SK-N-SH treated with all-trans-retinoic acid at 6 μM for 48 hours (cell line): ENCODE data around the gene ACO1.

Experiments
- ISL1 ChIP-seq: fragments of 250-450 bp; sonication (Bioruptor Pico); IDR thresholded peaks from 2 replicates; pipeline ENCODE4 v2.1.2; 2022; ENCODE audit warnings: mild to moderate bottlenecking, moderate library complexity
- ZNF565 ChIP-seq: fragments of 450-650 bp; formaldehyde crosslinking; conservative IDR thresholded peaks from 2 replicates; pipeline ENCODE4 v1.5.0; 2020; ENCODE audit warnings: low read depth, mild to moderate bottlenecking, moderate library complexity

DNA sequence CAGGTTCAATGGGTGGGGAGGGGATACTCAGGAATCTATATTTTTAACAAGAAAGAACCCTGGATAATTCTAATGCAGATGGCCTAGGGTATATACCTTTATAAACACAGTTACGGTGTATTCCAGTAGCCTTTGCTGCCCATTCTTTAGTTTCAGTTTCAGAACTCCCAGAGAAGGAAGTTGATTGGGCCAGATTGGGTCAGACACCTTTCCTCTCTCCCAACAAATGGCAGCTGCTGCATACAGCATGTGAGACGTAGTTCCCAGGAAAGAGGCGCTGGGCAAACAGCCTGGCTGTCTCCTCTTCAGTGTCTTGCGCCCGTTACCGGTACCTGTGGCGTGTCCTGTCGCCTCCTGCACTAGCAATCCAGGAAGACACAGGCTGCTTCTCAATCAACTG, 20.4 kb downstream of the ACO1 start:
- TF ChIP-seq ZNF565, result no peak
- TF ChIP-seq ISL1 (CRISPR knock-in tag), result no peak
